ENCODE measurements around the gene FRMD5.

DNA sequence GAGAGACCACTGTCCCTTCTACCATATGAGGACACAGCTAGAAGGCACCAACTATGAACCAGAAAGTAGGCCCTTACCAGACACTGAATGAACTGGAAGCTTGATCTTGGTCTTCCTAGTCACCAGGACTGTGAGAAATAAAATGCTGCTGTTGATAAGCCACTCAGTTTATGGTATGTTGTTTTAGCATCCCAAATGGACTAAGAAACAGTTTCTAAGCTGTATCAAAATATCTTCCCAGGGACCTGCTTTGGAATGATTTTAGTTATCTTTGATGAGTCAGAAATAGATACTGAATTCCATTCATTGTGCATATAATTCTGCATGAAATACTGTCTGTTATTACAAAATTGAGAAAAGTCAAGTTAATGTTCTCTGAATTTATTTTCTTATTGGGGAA is 349.6 kb downstream of the FRMD5 start:
- TF ChIP-seq POLR2A (IDR thresholded peaks at IDR 0.05), result no peak
- TF ChIP-seq, protein P1, sequence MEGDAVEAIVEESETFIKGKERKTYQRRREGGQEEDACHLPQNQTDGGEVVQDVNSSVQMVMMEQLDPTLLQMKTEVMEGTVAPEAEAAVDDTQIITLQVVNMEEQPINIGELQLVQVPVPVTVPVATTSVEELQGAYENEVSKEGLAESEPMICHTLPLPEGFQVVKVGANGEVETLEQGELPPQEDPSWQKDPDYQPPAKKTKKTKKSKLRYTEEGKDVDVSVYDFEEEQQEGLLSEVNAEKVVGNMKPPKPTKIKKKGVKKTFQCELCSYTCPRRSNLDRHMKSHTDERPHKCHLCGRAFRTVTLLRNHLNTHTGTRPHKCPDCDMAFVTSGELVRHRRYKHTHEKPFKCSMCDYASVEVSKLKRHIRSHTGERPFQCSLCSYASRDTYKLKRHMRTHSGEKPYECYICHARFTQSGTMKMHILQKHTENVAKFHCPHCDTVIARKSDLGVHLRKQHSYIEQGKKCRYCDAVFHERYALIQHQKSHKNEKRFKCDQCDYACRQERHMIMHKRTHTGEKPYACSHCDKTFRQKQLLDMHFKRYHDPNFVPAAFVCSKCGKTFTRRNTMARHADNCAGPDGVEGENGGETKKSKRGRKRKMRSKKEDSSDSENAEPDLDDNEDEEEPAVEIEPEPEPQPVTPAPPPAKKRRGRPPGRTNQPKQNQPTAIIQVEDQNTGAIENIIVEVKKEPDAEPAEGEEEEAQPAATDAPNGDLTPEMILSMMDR (IDR thresholded peaks at IDR 0.05), result no peak
- no peak for TF ChIP-seq EP300 (IDR thresholded peaks at IDR 0.05)
- no peak for TF ChIP-seq POLR2AphosphoS5 (IDR thresholded peaks at IDR 0.05)
